K562 (cell line): Measurements from ENCODE around the gene MAN1A1. TPM values are rescaled to one million over a fixed set of nuclear protein-coding genes. Genes with fewer than 3 reads are reported as not detected.

Source experiments
- CREM ChIP-seq: IDR thresholded peaks from 2 replicates; pipeline ENCODE4 v1.6.1; 2014; ENCODE audit warnings: antibody characterized with exemption, low read depth
- MAFK ChIP-seq: IDR thresholded peaks from 2 replicates; pipeline ENCODE4 v1.6.1; 2011; ENCODE audit warnings: low read length, improper control_type of control experiment
- MECOM ChIP-seq: fragments of 250-450 bp; sonication (Bioruptor Pico); IDR thresholded peaks from 2 replicates; pipeline ENCODE4 v1.8.0; 2022; ENCODE audit warnings: inconsistent platforms
- MITF ChIP-seq: IDR thresholded peaks from 2 replicates; pipeline ENCODE4 v1.6.1; 2014; ENCODE audit warnings: antibody characterized with exemption
- PCBP2 ChIP-seq: fragments of 200-400 bp; formaldehyde crosslinking; IDR thresholded peaks from 2 replicates; pipeline ENCODE4 v1.6.1; 2018; ENCODE audit warnings: low read length, low read depth, mild to moderate bottlenecking, moderate library complexity; ENCODE audit not compliant: poor library complexity, severe bottlenecking
- PHF8 ChIP-seq: fragments of 200-600 bp; sonication (generic); IDR thresholded peaks from 2 replicates; pipeline ENCODE4 v1.6.1; 2012; ENCODE audit warnings: mixed run types, mild to moderate bottlenecking, inconsistent platforms, low read length, moderate library complexity, borderline replicate concordance
- POLR2AphosphoS5 ChIP-seq: IDR thresholded peaks from 2 replicates; pipeline ENCODE4 v1.6.1; 2011; ENCODE audit warnings: mild to moderate bottlenecking, low read depth, low read length, moderate library complexity; ENCODE audit not compliant: control insufficient read depth, insufficient read depth
- POLR2B ChIP-seq: fragments of 450-650 bp; IDR thresholded peaks from 2 replicates; pipeline ENCODE4 v1.6.1; 2018; ENCODE audit warnings: low read depth; ENCODE audit not compliant: partially characterized antibody
- SIRT6 ChIP-seq: IDR thresholded peaks from one replicate; pipeline ENCODE4 v1.6.1; 2012; ENCODE audit warnings: low read depth, mild to moderate bottlenecking, control low read depth, inconsistent platforms, low read length, moderate library complexity
- SMARCA5 ChIP-seq: fragments of 450-650 bp; IDR thresholded peaks from 2 replicates; pipeline ENCODE4 v1.6.1; 2016
- TAF9B ChIP-seq: fragments of 450-650 bp; IDR thresholded peaks from 2 replicates; pipeline ENCODE4 v1.6.1; 2018; ENCODE audit warnings: mild to moderate bottlenecking; ENCODE audit not compliant: partially characterized antibody
- TRIM25 ChIP-seq: fragments of 450-650 bp; IDR thresholded peaks from 2 replicates; pipeline ENCODE4 v1.7.0; 2016; ENCODE audit warnings: borderline replicate concordance
- ZBTB11 ChIP-seq, 3 experiments: fragments of 200-800 bp in 1 of 3; fragments of 250-450 bp in 1 of 3; fragments of 450-650 bp in 1 of 3; sonication (Bioruptor Pico) in 1 of 3; sonication (Bioruptor generic) in 1 of 3; formaldehyde crosslinking in 1 of 3; IDR thresholded peaks; 2 replicates each; pipeline versions ENCODE4 v1.6.1 to v1.8.0; 2016 to 2022; ENCODE audit warnings: mild to moderate bottlenecking in 2 of 3, missing genetic modification characterization in 2 of 3, missing compliant biosample characterization in 1 of 3, moderate library complexity in 1 of 3
- ZBTB7A ChIP-seq: IDR thresholded peaks from 2 replicates; pipeline ENCODE4 v1.6.1; 2011; ENCODE audit warnings: low read depth, mild to moderate bottlenecking, low read length, moderate library complexity, borderline replicate concordance; ENCODE audit not compliant: control insufficient read depth
- ZNF239 ChIP-seq: fragments of 250-450 bp; sonication (Bioruptor Pico); IDR thresholded peaks from 2 replicates; pipeline ENCODE4 v1.4.0; 2020; ENCODE audit warnings: mild to moderate bottlenecking
- ZNF699 ChIP-seq: fragments of 250-450 bp; sonication (Bioruptor Pico); IDR thresholded peaks from 2 replicates; pipeline ENCODE4 v1.8.0; 2021; ENCODE audit warnings: mild to moderate bottlenecking, moderate library complexity; ENCODE audit not compliant: insufficient replicate concordance
- polyA plus RNA-seq, 8 experiments: library from polyadenylated mRNA; depleted of rRNA in 4 of 8; stranded (reverse) in 5 of 8; unstranded in 3 of 8; fragments of >200 nt; fragmentation: Nextera tagmentation in 2 of 8; fragmentation: Illumina TruSeq in 1 of 8; extraction: Ambion mirVana in 2 of 8; extraction: Trizol in 1 of 8; gene quantifications; 2 replicates each; pipeline versions ENCODE4 v1.2.1 to v1.2.3, GENCODE V29; 2011 to 2014; ENCODE audit warnings: inconsistent platforms in 1 of 8, missing spikeins in 1 of 8
- total RNA-seq, 7 experiments: library from RNA; depleted of rRNA in 6 of 7; stranded (reverse); fragments of >200 nt in 6 of 7; fragmentation: Illumina TruSeq in 2 of 7; extraction: Trizol in 2 of 7; gene quantifications; 2 replicates each; pipeline versions ENCODE4 v1.2.1 to v1.2.3, GENCODE V29; 2011 to 2021; ENCODE audit warnings: low replicate concordance in 1 of 7

The MAN1A1 gene
- total and polyA plus RNA-seq, 9 of the 15 experiments (the other 6 are each of a cell fraction or from before 2014, with no cell fraction given): 24.5 to 78.4 (median 59.7) TPM

- no peak for TF ChIP-seq TRIM25
- peak; percentile 69; the same call in 1 of the 2 replicates for TF ChIP-seq POLR2AphosphoS5
- TF ChIP-seq POLR2B: no peak
- no peak for TF ChIP-seq TAF9B
- TF ChIP-seq SIRT6: no peak
- peak; percentile 80 for TF ChIP-seq CREM
- TF ChIP-seq ZNF239 (CRISPR knock-in tag): peak; percentile 21; the same call in 1 of the 2 replicates
- no peak for TF ChIP-seq ZBTB7A
- no peak for TF ChIP-seq ZNF699 (CRISPR knock-in tag)
- TF ChIP-seq MECOM (CRISPR knock-in tag): peak; percentile 79; the same call in 1 of the 2 replicates
- peak; percentile 49 for TF ChIP-seq MITF
- TF ChIP-seq SMARCA5: no peak
- TF ChIP-seq PCBP2: no peak
- no peak for TF ChIP-seq PHF8
- no peak for TF ChIP-seq MAFK
- 0 out of 6 replicates have a peak, but pooled peaks of 1 of the 3 experiments have one; percentile 20 for TF ChIP-seq ZBTB11 (CRISPR knock-in tag; IDR thresholded peaks at IDR 0.05)
These were observed 36.7 kb downstream of the MAN1A1 start (continued) for GRCh38 chr6:119312875-119313338.
